Endothelial cell (in vitro differentiated cells): Measurements from ENCODE around the gene ZP1. TPM values are rescaled to one million over a fixed set of nuclear protein-coding genes. Genes with fewer than 3 reads are reported as not detected.
"Not testable (repeated sequence)": the region's sequence is repeated elsewhere in the genome, so short reads cannot be mapped to it uniquely, and the experiment has no call there.

ENCODE experiments used
- DNase-seq: peaks from one replicate; pipeline ENCODE4 v3.0.0; 2021; ENCODE audit warnings: low spot score
- H3K27ac Mint-ChIP-seq: one replicate; pipeline ENCODE4 v1.8.0; 2021; ENCODE audit warnings: mixed read lengths, inconsistent platforms; ENCODE audit not compliant: unreplicated experiment
- H3K27me3 Mint-ChIP-seq: one replicate; pipeline ENCODE4 v1.8.0; 2021; ENCODE audit warnings: mild to moderate bottlenecking, moderate library complexity, mixed read lengths, inconsistent platforms; ENCODE audit not compliant: unreplicated experiment
- H3K36me3 Mint-ChIP-seq: one replicate; pipeline ENCODE4 v1.8.0; 2021; ENCODE audit warnings: mild to moderate bottlenecking, low read depth, mixed read lengths, inconsistent platforms; ENCODE audit not compliant: unreplicated experiment
- H3K4me1 Mint-ChIP-seq: one replicate; pipeline ENCODE4 v1.8.0; 2021; ENCODE audit warnings: mild to moderate bottlenecking, mixed read lengths, inconsistent platforms; ENCODE audit not compliant: unreplicated experiment
- H3K4me3 Mint-ChIP-seq: one replicate; pipeline ENCODE4 v1.8.0; 2021; ENCODE audit warnings: mild to moderate bottlenecking, mixed read lengths, inconsistent platforms; ENCODE audit not compliant: unreplicated experiment
- H3K9me3 Mint-ChIP-seq: one replicate; pipeline ENCODE4 v1.8.0; 2021; ENCODE audit warnings: mixed read lengths, inconsistent platforms; ENCODE audit not compliant: unreplicated experiment
- CTCF ChIP-seq: fragments of 200-600 bp; sonication (generic); IDR thresholded peaks from one replicate; pipeline ENCODE4 v1.5.0; 2021; ENCODE audit warnings: antibody characterized with exemption; ENCODE audit not compliant: unreplicated experiment
- total RNA-seq: library from RNA; stranded (reverse); fragmentation: NEBNext Ultra II Directional; extraction: Animal tissue kit (Norgen Biotek cat#: 25700); gene quantifications from one replicate; pipeline ENCODE4 v1.2.1, GENCODE V29; 2021; ENCODE audit not compliant: unreplicated experiment

The ZP1 gene
- total RNA-seq, 1 donor from 2014 or later = not detected

- H3K4me3 Mint-ChIP-seq = peak within 1 kb of the TSS; percentile 89
- peaks cover 19% of the 10 kb centered on the region for H3K36me3 Mint-ChIP-seq
- no peak for TF ChIP-seq CTCF
- peaks cover 6% of the 10 kb centered on the region for H3K27me3 Mint-ChIP-seq
- no peaks in the 10 kb centered on the region for H3K9me3 Mint-ChIP-seq
- peaks cover 42% of the 10 kb centered on the region for H3K4me1 Mint-ChIP-seq
- H3K27ac Mint-ChIP-seq = peak within 1 kb of the TSS; percentile 92
- peak; percentile 99 for DNase-seq
These were observed 39.0 kb downstream of the ZP1 start, which contains the start of gene PRPF19 for GRCh38 chr11:60906132-60906972. Gene PRPF19, minus strand, starts transcription at chr11:60906585. Its CDS starts 203 bp downstream, at chr11:60906382.

- Mint-ChIP-seq H3K4me1 (peaks cover 65% of the 10 kb centered on the region), H3K36me3 (peaks cover 9% of the 10 kb centered on the region), H3K9me3 (no peaks in the 10 kb centered on the region), H3K27me3 (peaks cover 10% of the 10 kb centered on the region), H3K4me3 (no peak overlapping the region), H3K27ac (no peak overlapping the region)
- DNase-seq = no peak
- TF ChIP-seq CTCF = no peak
These were observed 41.5 kb downstream of the ZP1 start for GRCh38 chr11:60908803-60909202.

GRCh38 chr11:60909680-60910280, 42.4 kb downstream of the ZP1 start:
- Mint-ChIP-seq H3K27me3 (peaks cover 13% of the 10 kb centered on the region), H3K4me1 (peaks cover 60% of the 10 kb centered on the region)
- H3K27ac Mint-ChIP-seq, H3K4me3 Mint-ChIP-seq, H3K9me3 Mint-ChIP-seq, DNase-seq, H3K36me3 Mint-ChIP-seq: not testable (repeated sequence)

- Mint-ChIP-seq H3K9me3 (no peaks in the 10 kb centered on the region), H3K36me3 (peaks cover 9% of the 10 kb centered on the region)
These were observed 42.9 kb downstream of the ZP1 start for GRCh38 chr11:60910281-60910687.

More at GRCh38 chr11:60910281-60910687, 42.9 kb downstream of the ZP1 start:
- Mint-ChIP-seq H3K4me1 (peaks cover 61% of the 10 kb centered on the region), H3K27ac (peak overlapping the region; percentile 98), H3K4me3 (no peak overlapping the region), H3K27me3 (peaks cover 17% of the 10 kb centered on the region)
- DNase-seq = no peak
- no peak for TF ChIP-seq CTCF
